Gastrocnemius medialis (tissue), 4 donors: ENCODE data around the gene SOHLH1. TPM values are rescaled to one million over a fixed set of nuclear protein-coding genes. Genes with fewer than 3 reads are reported as not detected.

Experiments used
- ATAC-seq, 2 donors: fragments of 150-250 bp; one replicate each; pipeline ENCODE4 v1.9.1; 2016
- DNase-seq, 2 donors: peaks; one replicate each; pipeline ENCODE4 v3.0.0-alpha.2; 2019
- H3K27ac ChIP-seq, 4 donors: fragments of 200-600 bp; sonication (generic); 1 replicate in 1 of 4; 2 replicates in 3 of 4; pipeline ENCODE4 v1.5.1; 2016 to 2018; ENCODE audit warnings: mild to moderate bottlenecking in 2 of 4, moderate library complexity in 1 of 4
- H3K27me3 ChIP-seq, 3 donors: fragments of 200-600 bp; sonication (generic) in 2 of 3; 1 replicate in 1 of 3; 2 replicates in 2 of 3; pipeline versions ENCODE4 v1.5.1 to v1.6.0; 2016 to 2019; ENCODE audit warnings: mild to moderate bottlenecking in 1 of 3, moderate library complexity in 1 of 3
- H3K36me3 ChIP-seq, 2 donors: fragments of 200-600 bp; sonication (generic) in 1 of 2; one replicate each; pipeline ENCODE4 v1.5.1; 2017 to 2018
- H3K4me1 ChIP-seq, 2 donors: fragments of 200-600 bp; sonication (generic) in 1 of 2; one replicate each; pipeline ENCODE4 v1.5.1; 2016 to 2017; ENCODE audit warnings: mild to moderate bottlenecking in 2 of 2
- H3K4me3 ChIP-seq, 4 donors: fragments of 200-600 bp; sonication (generic) in 3 of 4; 1 replicate in 1 of 4; 2 replicates in 3 of 4; pipeline ENCODE4 v1.5.1; 2016 to 2019; ENCODE audit warnings: mild to moderate bottlenecking in 2 of 4
- H3K9me3 ChIP-seq, 3 donors: fragments of 200-600 bp; sonication (generic) in 2 of 3; 1 replicate in 1 of 3; 2 replicates in 2 of 3; pipeline ENCODE4 v1.5.1; 2016 to 2019
- POLR2A ChIP-seq, 2 donors: fragments of 450-650 bp; IDR thresholded peaks; one replicate each; pipeline ENCODE4 v1.6.1; 2017; ENCODE audit warnings: antibody characterized with exemption in 2 of 2, mild to moderate bottlenecking in 2 of 2, moderate library complexity in 2 of 2
- in situ Hi-C, 4 donors: fragments of 200-750 bp; cut with MboI; loops; one replicate each; pipeline versions ENCODE4 v1.15.0 to v1.8.0; 2017; ENCODE audit warnings: low sequenced_read_pairs in 4 of 4
- intact Hi-C: fragments of 100-400 bp; cut with DNase I; formaldehyde crosslinking; loops from one replicate; pipeline ENCODE4 v1.15.1; 2023; ENCODE audit warnings: low total_unique reads
- total RNA-seq, 4 donors: library from RNA; depleted of rRNA; stranded (reverse); fragments of >200 nt; gene quantifications; one replicate each; pipeline versions ENCODE4 v1.1.0 to v1.2.3, GENCODE V29; 2016
- TF ChIP-seq, protein P1 (sequence below), 5 experiments: fragments of 450-650 bp in 3 of 5; fragments of 200-600 bp in 2 of 5; sonication (generic) in 2 of 5; IDR thresholded peaks in 4 of 5; conservative IDR thresholded peaks in 1 of 5; 1 replicate in 4 of 5; 2 replicates in 1 of 5; pipeline ENCODE4 v1.5.1; 2016 to 2019; ENCODE audit warnings: antibody characterized with exemption in 5 of 5, mild to moderate bottlenecking in 3 of 5, moderate library complexity in 3 of 5

The SOHLH1 gene
- total RNA-seq, 4 donors from 2014 or later, result not detected

DNA sequence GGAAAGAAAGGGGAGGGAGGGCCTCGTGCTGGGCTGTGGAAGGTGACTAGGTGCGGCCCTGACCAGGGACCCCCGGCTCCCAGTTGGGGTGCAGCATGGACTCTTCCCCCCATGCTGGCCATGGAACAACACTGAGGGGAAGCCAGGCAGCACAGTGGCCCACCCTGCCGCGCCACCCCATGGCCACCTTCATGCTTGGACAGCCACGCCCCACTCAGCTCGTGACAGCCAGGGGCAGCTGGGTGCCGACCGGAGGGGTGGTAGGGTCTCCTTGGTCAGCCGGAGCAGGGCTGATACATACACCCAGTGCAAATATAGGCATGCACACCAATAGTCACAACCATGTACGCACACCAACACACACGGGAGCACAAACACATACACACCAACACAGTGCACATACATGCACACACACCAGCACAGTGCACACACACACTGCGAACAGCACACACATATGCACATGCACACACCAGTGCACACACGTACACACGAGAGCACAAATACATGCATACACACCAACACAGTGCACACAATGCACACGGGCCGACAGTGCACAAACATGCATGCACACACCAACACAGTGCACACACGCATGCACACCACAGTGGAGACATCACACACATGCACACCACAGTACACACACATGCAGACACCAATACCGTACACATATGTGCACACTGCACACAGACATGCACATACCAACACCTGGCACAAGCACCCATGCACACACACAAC is 8.3 kb downstream of the SOHLH1 start:
- ATAC-seq, result no peak
- H3K4me1 ChIP-seq, result no peaks in the 10 kb centered on the region
- no peaks in the 10 kb centered on the region for H3K36me3 ChIP-seq
- DNase-seq, result no peak
- no peak overlapping the region for H3K4me3 ChIP-seq
- H3K27me3 ChIP-seq, result peaks cover 0 to 5% (median 0%) of the 10 kb centered on the region in 3 donors
- TF ChIP-seq, protein P1, sequence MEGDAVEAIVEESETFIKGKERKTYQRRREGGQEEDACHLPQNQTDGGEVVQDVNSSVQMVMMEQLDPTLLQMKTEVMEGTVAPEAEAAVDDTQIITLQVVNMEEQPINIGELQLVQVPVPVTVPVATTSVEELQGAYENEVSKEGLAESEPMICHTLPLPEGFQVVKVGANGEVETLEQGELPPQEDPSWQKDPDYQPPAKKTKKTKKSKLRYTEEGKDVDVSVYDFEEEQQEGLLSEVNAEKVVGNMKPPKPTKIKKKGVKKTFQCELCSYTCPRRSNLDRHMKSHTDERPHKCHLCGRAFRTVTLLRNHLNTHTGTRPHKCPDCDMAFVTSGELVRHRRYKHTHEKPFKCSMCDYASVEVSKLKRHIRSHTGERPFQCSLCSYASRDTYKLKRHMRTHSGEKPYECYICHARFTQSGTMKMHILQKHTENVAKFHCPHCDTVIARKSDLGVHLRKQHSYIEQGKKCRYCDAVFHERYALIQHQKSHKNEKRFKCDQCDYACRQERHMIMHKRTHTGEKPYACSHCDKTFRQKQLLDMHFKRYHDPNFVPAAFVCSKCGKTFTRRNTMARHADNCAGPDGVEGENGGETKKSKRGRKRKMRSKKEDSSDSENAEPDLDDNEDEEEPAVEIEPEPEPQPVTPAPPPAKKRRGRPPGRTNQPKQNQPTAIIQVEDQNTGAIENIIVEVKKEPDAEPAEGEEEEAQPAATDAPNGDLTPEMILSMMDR (IDR thresholded peaks at IDR 0.05 in 4 of 5, conservative IDR thresholded peaks at IDR 0.05 in 1 of 5), result no peak
- no peak for TF ChIP-seq POLR2A (IDR thresholded peaks at IDR 0.05)
- in situ Hi-C loops (no loop called here), intact Hi-C loops (loop anchor here (2.0 kb wide), 1 partner anchor 20 kb away; no protein-coding TSS in a partner anchor)
- H3K27ac ChIP-seq, result no peak overlapping the region
- no peaks in the 10 kb centered on the region for H3K9me3 ChIP-seq

GRCh38 chr9:135689011-135689410 is 10.3 kb downstream of the SOHLH1 start:
- DNase-seq (no peak), ATAC-seq (no peak)
- Histone ChIP-seq H3K27ac (no peak overlapping the region), H3K4me3 (no peak overlapping the region), H3K4me1 (no peaks in the 10 kb centered on the region), H3K9me3 (no peaks in the 10 kb centered on the region), H3K36me3 (no peaks in the 10 kb centered on the region), H3K27me3 (peaks cover 0 to 9% (median 5%) of the 10 kb centered on the region in 3 donors)
- intact Hi-C loops, result no loop called here
- in situ Hi-C loops, result no loop called here
- TF ChIP-seq, protein P1 (IDR thresholded peaks at IDR 0.05 in 4 of 5, conservative IDR thresholded peaks at IDR 0.05 in 1 of 5), result no peak
- no peak for TF ChIP-seq POLR2A (IDR thresholded peaks at IDR 0.05)

DNA sequence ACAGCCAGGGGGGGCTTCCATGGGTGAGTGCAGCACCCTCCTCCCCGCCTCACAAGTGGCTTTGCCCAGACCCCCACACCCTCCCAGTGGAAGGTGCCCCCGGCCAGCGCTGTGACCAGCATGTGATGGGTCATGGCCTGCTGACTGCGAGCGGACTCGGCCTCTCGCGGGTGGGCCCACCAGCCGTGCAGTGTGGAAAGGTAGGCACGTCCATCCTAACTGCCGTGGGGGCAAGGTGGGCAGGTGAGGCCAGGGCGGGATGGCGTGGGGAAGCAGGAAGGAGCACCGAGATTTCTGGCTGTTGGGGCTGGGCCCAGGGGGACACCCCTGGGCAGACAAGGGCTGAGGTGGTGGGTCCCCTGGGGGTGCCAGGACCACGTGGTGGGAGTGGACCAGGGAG is 12.1 kb downstream of the SOHLH1 start:
- no peak for DNase-seq
- Histone ChIP-seq H3K9me3 (no peaks in the 10 kb centered on the region), H3K27me3 (peaks cover 7 to 12% (median 11%) of the 10 kb centered on the region in 3 donors), H3K4me3 (no peak overlapping the region), H3K36me3 (no peaks in the 10 kb centered on the region), H3K4me1 (no peaks in the 10 kb centered on the region), H3K27ac (no peak overlapping the region)
- no peak for TF ChIP-seq POLR2A (IDR thresholded peaks at IDR 0.05)
- TF ChIP-seq, protein P1 (IDR thresholded peaks at IDR 0.05 in 4 of 5, conservative IDR thresholded peaks at IDR 0.05 in 1 of 5), result no peak
- intact Hi-C loops (no loop called here), in situ Hi-C loops (no loop called here)
- no peak for ATAC-seq

DNA sequence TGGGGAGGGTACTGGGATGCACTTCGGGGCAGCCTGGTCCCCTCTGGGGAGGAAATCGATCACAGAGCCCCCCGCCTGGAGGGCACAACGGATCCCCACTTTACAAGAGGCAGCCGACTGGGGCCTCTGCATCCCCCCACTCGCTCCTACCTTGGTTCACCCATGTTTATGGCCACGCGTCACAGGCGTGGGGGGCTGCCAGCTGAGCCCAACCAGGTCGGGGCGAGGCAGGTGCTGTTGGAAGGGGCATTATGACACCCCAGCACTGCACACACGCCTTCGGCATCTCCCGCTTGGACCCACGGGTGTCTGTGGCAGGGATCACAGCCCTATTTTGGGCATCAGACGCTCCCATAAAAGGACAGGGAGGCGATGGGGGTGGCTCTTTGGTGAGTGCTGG is 14.6 kb downstream of the SOHLH1 start:
- Histone ChIP-seq H3K36me3 (no peaks in the 10 kb centered on the region), H3K27ac (no peak overlapping the region), H3K4me3 (no peak overlapping the region), H3K9me3 (no peaks in the 10 kb centered on the region), H3K27me3 (peaks cover 11 to 19% (median 14%) of the 10 kb centered on the region in 3 donors), H3K4me1 (no peaks in the 10 kb centered on the region)
- ATAC-seq, result no peak
- no peak for DNase-seq
- in situ Hi-C loops (no loop called here), intact Hi-C loops (no loop called here)
- TF ChIP-seq, protein P1 (IDR thresholded peaks at IDR 0.05 in 4 of 5, conservative IDR thresholded peaks at IDR 0.05 in 1 of 5), result no peak
- no peak for TF ChIP-seq POLR2A (IDR thresholded peaks at IDR 0.05)
